GF-D8 (cell line): ENCODE measurements around the gene TOMM40.
"Not testable (repeated sequence)": the region's sequence is repeated elsewhere in the genome, so short reads cannot be mapped to it uniquely, and the experiment has no call there.

Experiments
- DNase-seq: peaks from one replicate; lab custom pipeline; 2025; lab: John Stamatoyannopoulos, UW

TOMM40 gene

GRCh38 chr19:44891016-44891882 is at the start of gene TOMM40:
Gene TOMM40 (plus strand): TSS chr19:44891254. CDS start chr19:44891416, 162 bp downstream.
- no peak for DNase-seq

GRCh38 chr19:44845286-44845611 is 45.8 kb upstream of the TOMM40 start:
- no peak for DNase-seq

GRCh38 chr19:44845612-44846454 is 45.2 kb upstream of the TOMM40 start, which contains the start of gene NECTIN2:
Gene NECTIN2 (plus strand): TSS chr19:44846297. CDS start chr19:44846526, 229 bp downstream.
- DNase-seq: peak; percentile 76

- DNase-seq: no peak
These were observed 44.5 kb upstream of the TOMM40 start for GRCh38 chr19:44846455-44847143.

GRCh38 chr19:44847144-44848035 is 43.7 kb upstream of the TOMM40 start:
- DNase-seq: no peak

GRCh38 chr19:44848036-44848811 is 42.8 kb upstream of the TOMM40 start:
- DNase-seq: peak; percentile 14

GRCh38 chr19:44848812-44849447 is 42.1 kb upstream of the TOMM40 start:
- no peak for DNase-seq

- DNase-seq: no peak
These were observed 40.4 kb upstream of the TOMM40 start for GRCh38 chr19:44850641-44851109.

GRCh38 chr19:44851427-44851826 is 39.6 kb upstream of the TOMM40 start:
- DNase-seq: peak; percentile 15

- no peak for DNase-seq
These were observed 35.4 kb upstream of the TOMM40 start for GRCh38 chr19:44855606-44856005.

GRCh38 chr19:44856421-44857083 is 34.5 kb upstream of the TOMM40 start:
- peak; percentile 86 for DNase-seq

GRCh38 chr19:44857837-44858236 is 33.2 kb upstream of the TOMM40 start:
- DNase-seq: no peak

- not testable (repeated sequence) for DNase-seq
These were observed 29.5 kb upstream of the TOMM40 start for GRCh38 chr19:44861576-44861975.

- DNase-seq: no peak
These were observed 27.1 kb upstream of the TOMM40 start for GRCh38 chr19:44863990-44864389.

- DNase-seq: no peak
These were observed 25.8 kb upstream of the TOMM40 start for GRCh38 chr19:44865196-44865767.

GRCh38 chr19:44866664-44867063 is 24.4 kb upstream of the TOMM40 start:
- no peak for DNase-seq

- DNase-seq: no peak
These were observed 23.5 kb upstream of the TOMM40 start for GRCh38 chr19:44867578-44867977.

GRCh38 chr19:44869733-44870470 is 21.2 kb upstream of the TOMM40 start:
- peak; percentile 65 for DNase-seq
